Activated CD8-positive, alpha-beta T cell treated with anti-CD3 and anti-CD28 coated beads for 36 hours (primary cell): ENCODE results near the gene TLE3. TPM values are rescaled to one million over a fixed set of nuclear protein-coding genes. Genes with fewer than 3 reads are reported as not detected.

Experiments
- ATAC-seq: fragments of 200-7000 bp; cut with Tn5 transposase; one replicate; pipeline ENCODE4 v1.10.0; 2021; ENCODE audit warnings: mild to moderate bottlenecking, moderate library complexity
- CTCF ChIA-PET: fragments of 350-600 bp; sonication (Branson Sonifier 250); formaldehyde crosslinking; loops from one replicate; lab custom pipeline; 2021; ENCODE audit warnings: antibody characterized with exemption; lab: Charles Lee
- POLR2A ChIA-PET: fragments of 350-600 bp; sonication (Branson Sonifier 250); formaldehyde crosslinking; loops from one replicate; lab custom pipeline; 2021; ENCODE audit warnings: antibody characterized with exemption; lab: Charles Lee
- DNase-seq: peaks from one replicate; pipeline ENCODE4 v3.0.0-alpha.2; 2020
- H3K27ac Mint-ChIP-seq: one replicate; pipeline ENCODE4 v1.8.0; 2021; ENCODE audit warnings: mild to moderate bottlenecking, mixed read lengths
- H3K27me3 Mint-ChIP-seq: one replicate; pipeline ENCODE4 v1.8.0; 2021; ENCODE audit warnings: mixed read lengths
- H3K36me3 Mint-ChIP-seq: one replicate; pipeline ENCODE4 v1.8.0; 2021; ENCODE audit warnings: low read depth, mixed read lengths
- H3K4me1 Mint-ChIP-seq: one replicate; pipeline ENCODE4 v1.8.0; 2021; ENCODE audit warnings: low read depth, mixed read lengths
- H3K4me3 Mint-ChIP-seq: one replicate; pipeline ENCODE4 v1.8.0; 2021; ENCODE audit warnings: mild to moderate bottlenecking, moderate library complexity, mixed read lengths
- H3K9me3 Mint-ChIP-seq: one replicate; pipeline ENCODE4 v1.8.0; 2021; ENCODE audit warnings: mixed read lengths
- CTCF ChIP-seq: fragments of 200-600 bp; IDR thresholded peaks from one replicate; pipeline ENCODE4 v1.8.0; 2022; ENCODE audit warnings: antibody characterized with exemption, mild to moderate bottlenecking
- intact Hi-C: fragments of 100-400 bp; cut with micrococcal nuclease; formaldehyde crosslinking; loops from one replicate; pipeline ENCODE4 v1.10.0; 2022
- total RNA-seq, 2 experiments: library from RNA; stranded (reverse); gene quantifications; one replicate each; pipeline ENCODE4 v1.2.3, GENCODE V29; 2021

TLE3 gene
- total RNA-seq, 2 experiments from 2014 or later = 48.4 to 64.2 TPM

DNA sequence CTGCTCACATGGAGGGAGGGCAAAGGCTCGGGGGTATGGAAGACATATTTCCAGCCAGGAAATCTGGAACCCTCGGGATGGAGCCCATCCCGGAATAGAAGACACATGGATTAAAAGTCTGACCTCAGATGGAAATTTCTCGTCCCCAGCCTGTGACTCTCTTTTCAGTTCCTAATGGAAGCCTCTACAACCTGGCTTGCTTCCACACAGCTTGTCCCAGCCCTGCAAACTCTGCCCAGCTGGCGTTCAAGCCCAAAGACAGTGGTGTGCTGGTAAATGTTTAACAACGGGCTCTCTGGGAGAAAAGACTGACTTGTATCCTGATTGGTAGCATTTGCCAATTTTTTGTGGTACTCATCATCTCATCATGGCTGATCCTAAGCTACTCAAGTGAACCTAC is 35.6 kb upstream of the TLE3 start:
- Mint-ChIP-seq H3K4me1 (peaks cover 2% of the 10 kb centered on the region), H3K27ac (no peak overlapping the region), H3K27me3 (no peaks in the 10 kb centered on the region), H3K36me3 (no peaks in the 10 kb centered on the region), H3K9me3 (no peaks in the 10 kb centered on the region), H3K4me3 (no peak overlapping the region)
- no peak for ATAC-seq
- ChIA-PET POLR2A (no interaction called here), CTCF (interaction anchor here (1.9 kb wide), 1 partner anchor 333 kb away, joined by 4 read pairs; no protein-coding TSS in a partner anchor)
- no peak for TF ChIP-seq CTCF
- intact Hi-C loops = no loop called here
- no peak for DNase-seq

DNA sequence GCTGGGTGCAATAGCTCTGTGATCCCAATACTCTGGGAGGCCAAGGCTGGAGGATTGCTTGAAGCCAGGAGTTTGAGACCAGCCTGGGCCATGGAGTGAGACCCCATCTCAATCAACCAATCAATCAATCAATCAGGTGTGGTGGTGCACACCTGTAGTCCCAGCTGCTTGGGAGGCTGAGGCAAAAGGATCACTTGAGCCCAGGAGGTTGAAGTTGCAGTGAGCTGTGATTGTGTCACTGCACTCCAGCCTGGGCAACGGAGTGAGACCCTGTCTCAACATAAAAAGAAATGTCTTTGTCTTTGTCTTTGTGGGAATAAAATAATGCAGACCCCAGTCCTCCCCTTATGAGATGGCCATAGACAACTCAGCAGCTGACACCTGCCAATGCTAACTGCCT is 34.9 kb upstream of the TLE3 start:
- no peaks in the 10 kb centered on the region for H3K9me3 Mint-ChIP-seq
- ChIA-PET CTCF (interaction anchor here (1.9 kb wide), 1 partner anchor 334 kb away, joined by 4 read pairs; no protein-coding TSS in a partner anchor), POLR2A (no interaction called here)
- DNase-seq (no peak), ATAC-seq (no peak)
- peaks cover 6% of the 10 kb centered on the region for H3K4me1 Mint-ChIP-seq
- intact Hi-C loops = no loop called here
- H3K4me3 Mint-ChIP-seq = no peak overlapping the region
- no peak for TF ChIP-seq CTCF
- no peaks in the 10 kb centered on the region for H3K27me3 Mint-ChIP-seq
- no peak overlapping the region for H3K27ac Mint-ChIP-seq
- no peaks in the 10 kb centered on the region for H3K36me3 Mint-ChIP-seq

DNA sequence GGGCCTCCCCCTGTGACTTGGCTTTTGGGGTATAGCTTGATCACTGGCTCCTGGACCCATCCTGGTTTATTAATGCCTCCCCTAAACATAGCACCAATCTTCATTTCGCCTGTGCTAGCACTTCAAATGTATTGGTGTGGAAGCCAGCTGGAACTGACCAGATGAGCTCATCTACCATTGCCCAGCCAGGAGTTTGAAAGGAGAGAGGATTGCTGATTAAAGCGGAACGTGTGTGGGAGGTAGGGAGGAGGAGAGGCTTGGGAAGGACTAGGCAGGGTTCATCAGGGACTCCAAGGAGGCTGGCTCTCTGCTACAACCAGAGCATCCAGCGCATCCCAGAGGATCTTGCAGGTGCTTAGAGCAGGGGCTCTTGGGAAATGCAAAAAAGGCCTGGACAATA is 34.4 kb upstream of the TLE3 start:
- H3K4me3 Mint-ChIP-seq = no peak overlapping the region
- no peaks in the 10 kb centered on the region for H3K27me3 Mint-ChIP-seq
- peaks cover 6% of the 10 kb centered on the region for H3K4me1 Mint-ChIP-seq
- H3K9me3 Mint-ChIP-seq = no peaks in the 10 kb centered on the region
- ChIA-PET POLR2A (no interaction called here), CTCF (no interaction called here)
- DNase-seq (no peak), ATAC-seq (no peak)
- no peaks in the 10 kb centered on the region for H3K36me3 Mint-ChIP-seq
- intact Hi-C loops = no loop called here
- TF ChIP-seq CTCF = no peak
- no peak overlapping the region for H3K27ac Mint-ChIP-seq

DNA sequence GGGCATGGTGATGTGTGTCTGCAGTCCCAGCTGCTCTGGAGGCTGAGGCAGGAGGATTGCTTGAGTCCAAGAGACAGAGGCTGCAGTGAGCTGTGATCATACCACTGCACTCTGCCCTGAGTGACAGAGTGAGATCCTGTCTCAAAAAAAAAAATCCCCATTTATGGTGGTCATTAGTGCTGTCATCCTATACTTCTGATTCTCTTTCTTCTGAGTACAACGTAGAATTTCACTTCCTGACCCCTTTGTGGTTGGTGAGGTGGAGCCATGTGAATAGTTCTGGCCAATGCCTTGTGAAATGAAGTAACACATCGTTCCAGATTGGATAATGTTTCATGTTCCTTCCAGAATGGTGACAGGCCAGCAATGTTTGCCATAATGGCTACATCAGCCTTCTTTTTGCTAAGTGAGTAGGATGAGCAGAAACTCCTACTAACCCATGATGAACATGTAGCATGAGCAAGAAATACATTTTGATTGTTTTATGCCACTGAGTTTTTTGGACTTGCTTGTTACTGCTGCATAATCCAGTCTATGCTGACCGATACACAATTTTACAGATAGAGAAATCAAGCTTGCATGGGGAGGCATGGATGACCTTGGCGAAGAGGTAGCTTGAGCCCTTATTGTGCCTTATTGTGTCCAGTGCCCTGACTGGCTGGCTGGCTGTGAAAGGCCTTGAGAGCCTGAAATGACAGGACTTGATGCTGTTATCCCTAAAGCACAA is 30.9 kb upstream of the TLE3 start:
- DNase-seq (no peak), ATAC-seq (peak; percentile 55)
- no peak for TF ChIP-seq CTCF
- peaks cover 6% of the 10 kb centered on the region for H3K4me1 Mint-ChIP-seq
- no peak overlapping the region for H3K4me3 Mint-ChIP-seq
- H3K27me3 Mint-ChIP-seq = peaks cover 6% of the 10 kb centered on the region
- ChIA-PET POLR2A (interaction anchor here (0.6 kb wide), 1 partner anchor 13 kb away, joined by 3 read pairs; no protein-coding TSS in a partner anchor), CTCF (no interaction called here)
- no peaks in the 10 kb centered on the region for H3K36me3 Mint-ChIP-seq
- H3K27ac Mint-ChIP-seq = no peak overlapping the region
- intact Hi-C loops = no loop called here
- H3K9me3 Mint-ChIP-seq = no peaks in the 10 kb centered on the region

- POLR2A ChIA-PET = interaction anchor here (0.6 kb wide), 1 partner anchor 14 kb away, joined by 3 read pairs; no protein-coding TSS in a partner anchor
- Mint-ChIP-seq H3K4me3 (no peak overlapping the region), H3K27me3 (peaks cover 6% of the 10 kb centered on the region), H3K36me3 (no peaks in the 10 kb centered on the region), H3K27ac (no peak overlapping the region), H3K4me1 (peaks cover 6% of the 10 kb centered on the region), H3K9me3 (no peaks in the 10 kb centered on the region)
- ATAC-seq = peak; percentile 49
- intact Hi-C loops = no loop called here
- no peak for DNase-seq
- CTCF ChIA-PET = no interaction called here
- TF ChIP-seq CTCF = no peak
Observed at GRCh38 chr15:70127770-70128413, 30.2 kb upstream of the TLE3 start.
